Activated CD4-positive, alpha-beta T cell treated with anti-CD3 and anti-CD28 coated beads for 24 hours (primary cell): ENCODE data around the gene CACNA1S.
A peak's percentile ranks its signal among the peaks of the same experiment; 100 is the strongest.

Experiments used
- DNase-seq, 2 donors: peaks; one replicate each; pipeline ENCODE4 v3.0.0-alpha.2; 2020; ENCODE audit warnings: low read depth in 2 of 2

The CACNA1S gene

DNA sequence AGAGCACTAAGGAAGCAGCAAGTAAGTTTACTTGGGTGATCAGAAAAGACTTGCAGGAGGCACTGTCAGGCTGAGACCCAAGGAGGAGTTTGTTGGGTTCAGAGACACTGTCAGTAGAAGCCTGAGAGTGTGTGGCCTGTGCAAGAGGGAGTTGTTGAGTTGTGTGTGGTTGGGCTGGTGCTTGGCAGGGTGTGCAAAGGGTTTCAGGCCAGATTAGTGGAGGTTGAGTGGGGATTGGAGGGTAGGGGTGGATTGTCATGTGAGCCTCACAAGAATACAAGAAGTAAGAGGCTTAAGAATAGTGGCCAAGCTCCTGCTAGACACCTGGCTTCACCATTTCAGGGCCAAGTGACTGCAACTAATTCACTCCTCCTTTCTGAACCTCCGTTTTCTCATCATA lies 79.8 kb downstream of the CACNA1S start:
- DNase-seq, result no peak

DNA sequence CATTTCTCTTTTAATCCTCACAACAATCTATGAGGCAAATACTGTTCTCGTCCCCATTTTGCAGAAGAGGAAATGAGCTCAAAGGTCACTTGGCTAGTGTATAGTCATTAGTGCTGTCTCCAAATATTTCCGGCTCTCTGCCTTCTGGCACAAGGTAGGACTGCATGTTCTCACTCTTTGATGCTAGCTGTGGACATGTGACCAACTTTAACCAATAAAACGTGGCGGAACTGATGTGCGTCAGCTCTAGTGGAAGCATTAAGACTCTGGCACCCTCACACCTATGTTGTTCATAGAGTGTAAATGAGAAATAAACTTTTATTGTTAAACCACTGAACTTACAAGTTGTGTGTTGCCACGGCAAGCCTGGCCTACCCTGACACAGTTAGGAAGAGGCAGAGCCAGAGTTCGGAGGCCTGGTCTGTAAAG lies 83.8 kb downstream of the CACNA1S start:
- DNase-seq, result no peak

DNA sequence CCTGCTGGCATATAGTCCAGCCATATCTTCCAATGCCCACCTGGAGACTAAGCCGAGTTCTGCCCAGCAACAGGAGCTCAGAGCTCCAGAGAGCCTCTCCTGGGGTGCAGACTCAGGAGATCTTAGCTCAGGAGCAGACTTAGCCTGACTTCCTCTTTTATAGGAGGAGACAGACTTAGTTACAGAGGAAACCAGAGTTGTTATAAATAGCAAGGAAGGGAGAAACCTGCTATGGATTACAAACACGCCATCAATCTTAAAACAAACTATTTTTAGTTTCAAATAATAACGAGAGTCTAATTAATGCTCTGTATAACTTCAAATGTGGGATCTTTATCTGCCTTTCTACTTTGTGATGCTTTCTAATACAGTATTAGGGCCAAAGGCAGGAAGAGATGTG lies 85.4 kb downstream of the CACNA1S start:
- no peak for DNase-seq

DNA sequence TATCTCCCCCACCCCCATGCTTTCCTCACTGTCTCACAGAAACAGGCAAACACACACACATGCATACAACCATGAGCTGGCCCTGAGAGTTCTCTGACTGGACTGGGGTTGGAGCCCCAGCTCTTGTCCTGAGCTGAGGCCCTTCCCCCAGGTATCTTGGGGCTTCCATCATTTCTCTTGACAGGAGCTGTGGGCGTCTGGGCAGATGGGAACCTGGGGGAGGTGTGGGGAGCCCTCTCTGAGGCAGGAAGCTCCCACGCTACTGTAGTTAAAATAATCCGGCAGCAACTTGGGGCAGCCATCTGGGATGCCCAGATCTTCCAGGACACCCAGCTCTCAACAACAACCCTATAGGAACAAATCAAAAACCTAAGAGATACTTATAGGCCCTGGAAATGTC lies 86.0 kb downstream of the CACNA1S start:
- no peak for DNase-seq

DNA sequence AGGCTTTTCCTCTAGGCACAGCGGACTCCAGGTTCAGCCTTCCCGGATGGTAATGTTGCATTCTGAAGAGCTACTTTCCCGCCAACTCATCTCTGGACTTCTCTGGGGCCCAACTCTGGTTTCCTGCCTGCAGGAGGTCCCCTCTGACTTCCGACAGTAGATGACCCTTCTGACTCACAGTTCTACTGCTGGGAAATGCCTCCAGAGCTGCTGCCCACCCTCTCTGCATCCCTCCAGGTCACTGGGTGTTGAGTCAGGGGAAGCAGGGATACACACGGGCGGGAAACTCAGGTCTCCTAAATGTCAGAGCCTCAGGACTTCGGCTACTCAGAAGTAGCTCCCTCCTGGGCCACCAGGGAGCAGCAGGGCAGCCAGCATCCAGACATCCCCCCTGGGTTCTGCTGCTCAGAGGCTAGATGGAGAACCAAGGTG lies 86.6 kb downstream of the CACNA1S start:
- DNase-seq, result no peak

DNA sequence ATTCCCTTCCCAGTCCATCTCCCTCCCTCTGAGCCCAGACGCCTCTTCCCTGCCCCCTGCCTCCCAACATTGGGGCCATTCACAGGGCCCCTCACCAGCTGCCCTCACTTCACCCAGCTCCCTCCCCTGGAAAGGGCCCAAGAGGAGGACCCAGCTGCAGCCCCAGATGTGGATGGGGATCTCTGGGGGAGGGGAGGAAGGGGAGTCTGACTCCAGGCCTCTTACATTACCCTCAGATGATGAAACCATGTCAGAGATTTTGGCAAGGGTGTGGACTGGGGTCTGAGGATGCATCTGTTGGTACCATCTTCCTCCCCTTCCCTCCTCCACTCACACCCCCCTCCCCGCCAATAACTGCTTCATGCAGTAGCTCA lies 87.6 kb downstream of the CACNA1S start:
- no peak for DNase-seq

DNA sequence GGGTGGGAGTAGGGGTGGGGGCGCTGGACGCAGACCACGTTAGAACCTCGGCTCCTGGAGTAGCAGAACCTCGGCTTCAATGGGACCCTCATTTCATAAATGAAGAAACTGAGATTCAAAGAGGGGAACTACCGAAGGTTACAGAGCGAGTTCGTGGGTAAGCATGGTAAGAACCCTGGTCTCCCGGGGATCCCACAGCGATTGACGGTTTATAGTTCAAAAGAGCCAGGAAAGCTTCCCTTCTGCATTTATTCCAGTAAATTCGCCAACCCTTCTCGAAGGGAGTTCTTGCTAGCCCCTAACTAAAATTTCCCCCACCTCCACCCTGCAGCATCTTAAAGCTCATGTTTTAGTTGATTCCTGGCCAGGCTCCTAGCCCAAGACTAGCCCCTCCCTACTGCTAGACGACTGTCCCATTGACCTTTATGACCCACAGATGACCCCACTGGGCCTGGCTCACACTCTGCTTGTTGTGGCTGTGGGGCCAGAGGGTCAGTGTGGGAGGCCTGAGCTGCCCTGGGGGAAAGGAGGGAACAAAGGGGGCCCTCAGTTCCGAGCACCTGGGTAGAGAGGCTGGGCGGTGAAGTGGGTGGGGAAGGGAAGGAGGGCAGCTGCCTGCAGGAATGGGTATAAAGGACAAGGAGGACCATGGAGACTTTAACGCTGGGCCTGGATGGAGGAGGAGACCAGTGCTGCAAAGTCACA lies 88.2 kb downstream of the CACNA1S start:
- no peak for DNase-seq

DNA sequence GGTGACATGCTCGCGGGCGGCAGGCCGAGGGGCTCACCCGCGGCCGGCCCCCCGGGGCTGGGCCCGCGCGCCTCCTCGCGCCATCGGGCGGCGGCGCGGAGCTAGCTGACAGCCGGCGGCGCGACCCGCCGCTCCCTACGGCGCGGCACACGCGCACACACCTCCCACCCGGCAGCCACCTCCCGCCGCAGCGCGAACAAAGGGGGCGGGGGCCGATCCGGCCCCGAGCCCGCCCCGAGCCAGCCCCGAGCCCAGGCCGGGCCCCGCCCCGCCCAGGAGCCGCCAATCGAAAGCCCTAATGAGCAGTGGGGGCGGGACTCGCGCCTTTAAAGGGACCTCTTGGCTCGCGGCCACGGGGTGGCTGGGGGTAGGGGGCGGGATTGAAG lies 88.7 kb downstream of the CACNA1S start, which contains the start of gene KIF21B:
TSS of gene KIF21B (minus strand) at position 198 of the 386 bp plus-strand sequence. CDS start 331 bp downstream, outside the sequence.
- peak; percentile 81 to 85 for DNase-seq

DNA sequence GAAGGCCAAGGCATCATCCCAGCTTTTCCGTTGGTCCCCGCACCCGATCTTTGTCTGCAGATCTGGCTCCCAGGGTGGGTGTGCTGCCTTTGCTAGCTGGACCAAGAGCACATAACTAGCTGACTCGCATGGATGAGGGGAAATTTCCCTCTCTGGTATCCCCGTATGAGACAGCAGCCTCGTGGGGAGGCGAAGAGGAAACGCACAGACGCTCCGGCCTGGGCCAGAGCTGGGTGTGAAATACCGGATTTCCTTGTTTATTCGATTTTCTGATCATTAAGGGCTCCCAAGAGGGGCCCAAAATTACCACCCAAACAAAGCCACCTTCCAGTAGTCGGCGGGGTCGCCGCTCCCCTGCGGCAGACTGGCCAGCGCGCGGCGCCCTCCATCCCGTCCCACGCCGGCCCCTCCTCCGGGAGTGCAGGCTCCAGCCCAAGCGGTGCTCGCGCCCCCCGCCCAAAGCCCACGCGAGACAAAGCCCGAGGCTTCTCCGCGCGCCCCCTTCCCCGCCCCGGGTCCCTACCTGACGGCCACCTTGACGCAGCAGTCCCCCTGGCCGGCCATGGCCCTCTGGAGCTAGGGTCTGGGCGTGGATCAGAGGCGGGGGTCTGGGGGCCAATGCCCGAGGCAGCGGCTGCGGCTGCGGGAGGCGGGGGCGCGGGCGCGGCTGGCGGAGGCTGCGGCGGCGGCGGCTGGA lies 89.3 kb downstream of the CACNA1S start:
- no peak for DNase-seq

DNA sequence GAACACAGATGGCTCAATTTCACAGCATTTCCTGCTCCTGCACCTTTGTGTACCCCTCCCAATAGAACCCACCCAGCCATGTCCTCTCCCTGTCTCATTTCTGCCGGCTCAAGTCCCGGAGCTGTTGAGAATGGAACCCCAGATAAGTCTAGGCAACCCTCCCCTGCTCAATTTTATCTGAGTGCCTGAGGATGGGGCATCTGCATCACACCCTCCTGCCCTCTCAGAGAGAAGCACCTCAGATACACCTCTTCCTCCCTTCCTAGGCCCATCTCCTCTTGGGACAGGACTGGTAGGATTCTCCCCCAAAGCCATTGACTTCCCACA lies 89.8 kb downstream of the CACNA1S start:
- no peak for DNase-seq

DNA sequence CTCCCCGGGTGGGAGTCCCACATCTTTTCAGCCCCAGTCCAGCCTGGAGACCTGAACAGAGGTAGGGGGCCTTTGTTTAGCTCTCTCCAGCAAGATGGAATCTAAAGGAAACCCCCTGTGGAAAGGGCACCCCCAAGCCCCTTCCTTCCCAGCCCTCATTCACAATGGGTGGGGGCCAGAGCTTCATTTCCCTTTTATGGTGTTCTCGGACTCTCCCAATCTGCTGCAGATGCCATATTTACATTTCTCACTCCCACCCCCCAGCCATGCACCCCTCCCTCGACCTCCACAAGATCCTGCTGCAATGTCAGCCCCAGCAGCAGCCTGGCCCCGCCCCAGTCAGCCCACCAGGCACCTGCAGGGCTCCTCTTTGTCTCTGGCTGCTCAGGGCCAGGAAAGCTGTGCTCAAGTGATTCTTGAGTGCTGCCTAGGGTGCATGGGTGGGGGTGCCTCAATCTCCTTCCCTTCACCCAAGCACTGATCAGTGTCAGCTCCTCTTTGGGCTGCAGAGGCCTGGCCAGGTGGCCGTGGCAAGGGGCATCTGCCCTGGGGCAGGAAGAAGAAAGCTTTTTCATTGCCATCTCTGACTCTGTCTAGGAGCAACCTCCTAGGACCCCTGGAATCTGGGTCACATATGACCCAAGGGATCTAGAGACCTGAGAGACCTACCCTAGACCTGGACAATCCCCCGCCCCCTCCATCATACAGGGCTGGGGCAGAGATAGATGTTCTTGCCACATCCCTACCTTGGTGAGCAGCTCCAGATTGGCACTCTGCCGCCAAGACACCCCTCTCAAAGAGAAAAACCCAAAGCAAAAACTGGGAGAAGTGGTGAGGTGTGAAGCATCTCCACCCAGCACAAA lies 90.4 kb downstream of the CACNA1S start:
- no peak for DNase-seq

DNA sequence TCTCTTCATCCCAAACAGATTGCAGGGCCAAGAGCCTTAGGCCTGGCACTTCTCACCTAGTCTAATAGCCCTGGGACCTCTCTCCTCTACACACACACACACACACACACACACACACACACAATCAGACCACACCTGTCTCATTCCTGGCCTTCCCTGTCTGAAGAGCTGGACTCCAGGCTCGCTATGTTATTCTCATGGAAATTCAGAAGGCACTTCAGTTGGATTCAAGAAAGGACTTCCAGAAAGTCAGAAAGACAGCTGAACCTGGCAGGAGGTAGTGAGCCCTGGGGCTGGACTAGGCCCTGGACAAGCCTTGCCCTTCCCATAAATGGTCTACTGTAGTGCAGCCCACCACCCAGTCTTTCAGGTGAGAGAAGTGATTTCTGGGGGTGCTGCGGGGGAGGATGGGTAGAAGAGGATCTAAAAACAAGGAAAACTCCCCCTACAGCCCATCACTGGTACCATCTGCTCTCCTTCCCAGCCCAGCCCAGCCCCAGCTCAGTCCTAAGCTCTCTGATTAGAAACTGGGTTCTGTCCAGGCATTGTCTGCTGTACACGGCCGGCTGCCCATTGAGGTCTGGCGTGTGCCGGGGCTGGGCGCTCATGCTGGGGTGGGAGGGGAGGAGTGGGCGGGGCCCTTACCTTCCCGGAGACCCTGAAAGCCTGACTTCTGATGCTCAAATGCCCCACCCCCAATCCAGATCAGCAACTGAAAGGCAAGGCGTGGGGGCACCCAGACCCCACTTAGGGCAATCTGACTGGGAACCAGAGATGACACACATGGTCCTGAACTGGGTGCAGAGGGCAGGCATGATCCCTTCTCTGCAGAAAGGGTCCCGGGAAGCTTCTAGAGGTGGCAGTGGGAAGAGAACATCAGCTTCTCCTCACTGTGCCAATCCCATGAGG lies 91.3 kb downstream of the CACNA1S start:
- DNase-seq, result no peak

DNA sequence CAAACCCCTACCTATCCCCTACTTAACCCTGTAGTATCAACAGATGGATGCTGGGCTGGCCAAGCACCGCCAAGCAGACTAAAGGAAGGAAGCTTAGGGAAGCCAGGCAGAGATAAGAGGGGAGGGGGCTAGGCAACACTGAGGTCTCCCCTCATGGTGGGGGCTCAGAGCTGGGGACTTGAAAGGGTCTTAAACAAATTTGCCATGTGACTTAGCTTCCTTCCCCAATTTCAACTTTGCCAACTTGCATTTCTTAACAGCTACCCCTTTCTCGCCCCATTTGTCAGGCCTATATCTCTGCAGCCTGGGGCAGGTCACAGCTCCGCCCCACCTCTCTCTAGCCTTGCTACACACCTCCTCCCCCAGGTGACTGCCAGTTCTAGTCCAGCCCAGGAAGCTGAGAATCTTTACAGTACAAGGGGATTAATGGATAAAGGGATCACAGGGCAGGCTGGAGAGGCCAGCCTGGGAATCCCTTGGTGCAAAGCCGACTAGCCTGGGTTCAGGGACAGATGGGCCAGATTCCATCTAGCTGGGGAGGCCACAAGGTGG lies 92.1 kb downstream of the CACNA1S start:
- no peak for DNase-seq

DNA sequence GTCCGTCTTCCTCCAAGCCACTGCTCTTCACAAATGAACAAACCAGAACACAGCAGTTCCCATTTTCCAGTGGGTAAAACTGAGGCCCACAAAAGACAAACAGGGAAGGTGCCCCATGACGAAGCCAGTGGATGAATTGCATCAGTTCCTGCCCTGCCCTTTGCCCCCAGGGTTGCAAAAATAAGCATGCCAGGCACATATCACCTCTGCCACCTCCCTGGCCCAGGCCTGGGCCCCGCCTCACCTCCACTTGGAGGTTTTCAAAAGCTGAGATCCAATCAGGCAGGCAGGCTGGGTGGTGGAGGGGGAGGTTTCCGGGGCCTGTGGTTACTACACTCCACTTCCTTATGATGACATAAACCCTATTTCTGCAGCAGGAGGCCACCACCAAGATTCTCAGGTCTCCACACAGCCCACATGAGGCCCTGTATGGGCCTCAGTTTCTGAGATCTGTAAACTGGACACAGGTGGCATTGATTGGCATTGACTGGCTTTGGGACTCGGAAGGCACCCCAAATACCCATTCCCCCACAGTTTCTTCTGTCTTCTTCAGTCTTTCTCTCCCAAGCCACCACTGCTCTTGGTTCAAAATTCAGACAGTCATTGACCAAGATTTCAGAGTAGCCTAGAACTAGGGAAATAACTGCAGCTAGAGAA lies 92.8 kb downstream of the CACNA1S start:
- peak; percentile 70 to 85 for DNase-seq

DNA sequence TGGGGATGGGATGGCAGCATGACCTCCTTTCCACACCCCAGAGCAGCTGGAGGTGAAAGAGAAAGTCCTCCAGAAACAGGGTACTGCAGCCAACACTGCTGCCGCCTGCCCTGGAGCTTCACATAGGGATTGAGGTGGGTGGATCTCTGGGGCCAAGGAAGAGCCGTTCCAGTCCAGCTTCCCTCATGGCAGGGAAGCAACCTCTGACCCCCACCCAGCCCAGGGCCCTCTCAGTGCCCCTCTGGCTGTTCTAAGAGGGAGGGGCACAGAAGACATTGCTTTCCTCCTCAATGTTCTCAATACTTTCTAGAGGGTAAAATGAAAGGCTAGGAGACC lies 94.4 kb downstream of the CACNA1S start:
- DNase-seq, result no peak

DNA sequence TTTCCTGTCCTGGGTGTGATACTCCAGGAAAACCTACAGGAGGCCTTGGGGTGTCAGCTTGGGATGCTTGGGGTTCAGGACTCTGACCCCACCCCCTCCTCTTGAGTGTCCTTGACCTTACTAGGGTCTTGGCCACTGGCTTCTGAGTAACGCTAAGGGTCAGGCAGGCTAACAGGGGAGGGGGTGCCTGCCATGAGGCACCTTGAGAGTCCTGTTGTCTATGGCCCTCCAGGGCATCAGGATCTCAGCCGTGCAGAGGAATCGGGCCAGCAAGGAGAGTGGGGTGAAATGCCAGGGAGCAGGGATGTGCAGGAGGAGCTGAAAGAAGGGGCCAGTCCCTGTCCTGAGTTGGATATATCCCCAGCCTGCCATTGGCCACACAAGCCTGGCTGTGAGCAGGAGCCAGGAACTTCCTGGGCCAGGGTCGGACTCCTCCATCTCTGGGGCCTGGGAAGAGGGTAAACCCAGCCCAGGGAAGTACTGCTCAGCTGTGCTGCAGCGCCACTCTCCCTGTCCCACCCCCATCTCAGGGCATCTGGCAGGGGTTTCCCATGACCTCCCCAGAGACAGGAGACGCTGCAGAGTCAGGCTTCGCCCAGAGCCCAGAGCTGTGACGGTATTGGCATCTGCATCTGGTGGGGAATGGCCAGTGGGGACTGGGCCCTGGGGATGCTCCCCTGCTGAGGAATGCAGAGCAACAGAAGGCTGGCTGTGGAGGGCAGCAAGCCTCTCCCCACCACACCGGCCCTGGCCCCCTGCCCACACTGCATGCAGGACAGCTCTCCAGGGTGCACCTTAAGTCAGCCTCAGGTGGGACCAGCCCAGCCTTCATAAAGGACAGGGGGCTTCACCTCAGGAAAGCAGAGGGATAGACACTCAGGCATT lies 95.0 kb downstream of the CACNA1S start:
- no peak for DNase-seq

DNA sequence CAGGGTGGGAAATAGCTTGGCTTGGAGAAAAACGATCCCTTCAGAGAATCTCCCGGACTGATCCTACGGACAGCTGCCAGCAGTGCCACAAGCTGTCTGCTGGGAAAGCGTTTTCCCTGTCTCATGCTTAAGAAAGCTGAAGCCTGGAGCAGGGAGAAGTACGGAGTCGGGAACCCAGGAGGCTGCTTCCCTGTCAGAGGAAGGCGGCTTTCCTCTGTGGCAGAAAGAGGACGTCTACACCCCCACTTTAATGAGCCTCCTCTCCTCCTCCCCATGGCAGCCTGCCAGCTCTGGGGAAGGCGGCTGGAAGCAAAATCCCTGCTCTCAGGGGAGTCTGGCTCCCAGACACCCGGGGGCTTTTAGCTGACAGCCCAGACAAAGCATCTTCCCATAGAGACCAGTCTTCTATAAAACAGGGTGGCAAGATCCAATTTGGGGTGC lies 96.0 kb downstream of the CACNA1S start:
- DNase-seq, result no peak

DNA sequence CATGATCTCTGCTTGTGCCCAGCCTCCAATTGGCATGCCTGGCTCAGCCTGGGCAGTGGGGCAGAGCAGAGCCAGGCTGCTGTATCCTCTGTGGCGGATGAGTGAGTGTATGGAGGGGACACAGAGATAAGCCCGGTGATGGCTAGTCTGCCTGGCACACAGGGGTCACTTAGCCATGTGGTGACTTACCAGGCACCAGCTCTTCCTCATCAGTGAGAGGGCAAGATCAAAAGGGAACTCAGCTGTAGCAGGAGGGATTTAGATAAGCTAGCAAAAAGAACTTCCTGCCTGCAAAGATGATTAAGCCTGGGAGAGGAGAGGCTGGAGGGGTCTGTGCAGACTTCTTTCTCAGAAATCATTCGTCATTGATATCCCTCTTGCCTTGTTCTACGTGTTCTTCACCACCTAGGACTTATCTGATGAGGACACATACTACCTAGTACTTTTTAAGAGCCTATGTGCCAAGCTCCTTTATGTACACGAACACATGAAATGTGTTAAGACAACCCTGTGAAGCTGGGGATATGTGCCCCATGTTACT lies 96.6 kb downstream of the CACNA1S start:
- no peak for DNase-seq

DNA sequence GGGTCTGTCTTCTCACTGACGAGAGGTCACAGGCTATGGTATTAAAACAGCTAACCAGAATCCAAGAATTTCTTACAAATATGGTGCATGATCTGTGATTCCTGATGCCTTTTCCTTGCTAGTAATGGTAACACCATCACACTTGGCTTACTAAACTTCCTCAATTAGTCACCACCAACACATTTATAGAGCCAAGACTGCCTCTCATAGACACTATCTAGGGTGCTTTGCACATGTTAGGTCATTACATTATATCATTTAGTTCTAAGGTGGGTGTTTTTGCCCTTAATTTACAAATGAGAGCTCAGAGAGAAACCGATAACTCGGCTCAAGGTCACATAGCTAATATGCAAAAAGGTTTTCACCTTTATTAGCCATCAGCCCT lies 97.4 kb downstream of the CACNA1S start:
- DNase-seq, result no peak
